ENCODE measurements around the gene TMEM178B. TPM values are rescaled to one million over a fixed set of nuclear protein-coding genes. Genes with fewer than 3 reads are reported as not detected.

The TMEM178B gene
- total RNA-seq, 1 experiment from 2014 or later: not detected

GRCh38 chr7:141232286-141233051, 158.6 kb downstream of the TMEM178B start:
- no peaks in the 10 kb centered on the region for H3K4me1 ChIP-seq (ENCODE audit: low read length)
- no peaks in the 10 kb centered on the region for H3K27me3 ChIP-seq (ENCODE audit: low read length)
- no peaks in the 10 kb centered on the region for H3K9me3 ChIP-seq (ENCODE audit: low read length)
- H3K9ac ChIP-seq (ENCODE audit: low read length): no peak overlapping the region
- no peak for DNase-seq
- H4K20me1 ChIP-seq (ENCODE audit: insufficient read depth, low read depth, low read length): no peaks in the 10 kb centered on the region
- H3K27ac ChIP-seq (ENCODE audit: low read length): no peak overlapping the region
- no peaks in the 10 kb centered on the region for H3K36me3 ChIP-seq (ENCODE audit: insufficient read depth, low read length)
- no peaks in the 10 kb centered on the region for H3K79me2 ChIP-seq (ENCODE audit: low read length)
- no peak overlapping the region for H3K4me3 ChIP-seq (ENCODE audit: low read length)
- no peak overlapping the region for H3K4me2 ChIP-seq (ENCODE audit: low read depth, low read length, poor library complexity, severe bottlenecking)
- no peak overlapping the region for H2AFZ ChIP-seq (ENCODE audit: low read length)
- no peaks in the 10 kb centered on the region for H3K9me2 ChIP-seq (replicated peaks; ENCODE audit: insufficient read depth, low read length)

GRCh38 chr7:141234335-141235105, 160.7 kb downstream of the TMEM178B start:
- Histone ChIP-seq H3K27me3 (ENCODE audit: low read length) (no peaks in the 10 kb centered on the region), H3K9ac (ENCODE audit: low read length) (no peak overlapping the region), H3K4me1 (ENCODE audit: low read length) (no peaks in the 10 kb centered on the region), H2AFZ (ENCODE audit: low read length) (no peak overlapping the region), H4K20me1 (ENCODE audit: insufficient read depth, low read depth, low read length) (no peaks in the 10 kb centered on the region), H3K36me3 (ENCODE audit: insufficient read depth, low read length) (no peaks in the 10 kb centered on the region), H3K79me2 (ENCODE audit: low read length) (no peaks in the 10 kb centered on the region), H3K9me2 (replicated peaks; ENCODE audit: insufficient read depth, low read length) (no peaks in the 10 kb centered on the region), H3K4me2 (ENCODE audit: low read depth, low read length, poor library complexity, severe bottlenecking) (no peak overlapping the region), H3K9me3 (ENCODE audit: low read length) (no peaks in the 10 kb centered on the region), H3K4me3 (ENCODE audit: low read length) (no peak overlapping the region), H3K27ac (ENCODE audit: low read length) (no peak overlapping the region)
- DNase-seq: no peak

GRCh38 chr7:141235656-141236055, 161.8 kb downstream of the TMEM178B start:
- Histone ChIP-seq H3K4me1 (ENCODE audit: low read length) (no peaks in the 10 kb centered on the region), H3K4me2 (ENCODE audit: low read depth, low read length, poor library complexity, severe bottlenecking) (no peak overlapping the region)
- DNase-seq: no peak

GRCh38 chr7:141238596-141239243, 164.9 kb downstream of the TMEM178B start:
- Histone ChIP-seq H3K4me1 (ENCODE audit: low read length) (no peaks in the 10 kb centered on the region), H2AFZ (ENCODE audit: low read length) (no peak overlapping the region), H4K20me1 (ENCODE audit: insufficient read depth, low read depth, low read length) (no peaks in the 10 kb centered on the region), H3K36me3 (ENCODE audit: insufficient read depth, low read length) (no peaks in the 10 kb centered on the region), H3K27me3 (ENCODE audit: low read length) (no peaks in the 10 kb centered on the region), H3K27ac (ENCODE audit: low read length) (no peak overlapping the region), H3K9me3 (ENCODE audit: low read length) (no peaks in the 10 kb centered on the region), H3K79me2 (ENCODE audit: low read length) (no peaks in the 10 kb centered on the region), H3K4me3 (ENCODE audit: low read length) (no peak overlapping the region), H3K9me2 (replicated peaks; ENCODE audit: insufficient read depth, low read length) (no peaks in the 10 kb centered on the region), H3K9ac (ENCODE audit: low read length) (no peak overlapping the region), H3K4me2 (ENCODE audit: low read depth, low read length, poor library complexity, severe bottlenecking) (no peak overlapping the region)
- DNase-seq: no peak

More at GRCh38 chr7:141235656-141236055, 161.8 kb downstream of the TMEM178B start:
- Histone ChIP-seq H3K27me3 (ENCODE audit: low read length) (no peaks in the 10 kb centered on the region), H3K79me2 (ENCODE audit: low read length) (no peaks in the 10 kb centered on the region), H2AFZ (ENCODE audit: low read length) (no peak overlapping the region), H3K27ac (ENCODE audit: low read length) (no peak overlapping the region), H3K9me2 (replicated peaks; ENCODE audit: insufficient read depth, low read length) (no peaks in the 10 kb centered on the region), H3K9ac (ENCODE audit: low read length) (no peak overlapping the region), H3K4me3 (ENCODE audit: low read length) (no peak overlapping the region), H4K20me1 (ENCODE audit: insufficient read depth, low read depth, low read length) (no peaks in the 10 kb centered on the region), H3K9me3 (ENCODE audit: low read length) (no peaks in the 10 kb centered on the region), H3K36me3 (ENCODE audit: insufficient read depth, low read length) (no peaks in the 10 kb centered on the region)

GRCh38 chr7:141239661-141240060, 165.8 kb downstream of the TMEM178B start:
- H2AFZ ChIP-seq (ENCODE audit: low read length): no peak overlapping the region
- H3K27ac ChIP-seq (ENCODE audit: low read length): no peak overlapping the region
- H4K20me1 ChIP-seq (ENCODE audit: insufficient read depth, low read depth, low read length): no peaks in the 10 kb centered on the region
- no peaks in the 10 kb centered on the region for H3K9me2 ChIP-seq (replicated peaks; ENCODE audit: insufficient read depth, low read length)
- no peaks in the 10 kb centered on the region for H3K9me3 ChIP-seq (ENCODE audit: low read length)
- no peaks in the 10 kb centered on the region for H3K36me3 ChIP-seq (ENCODE audit: insufficient read depth, low read length)
- H3K27me3 ChIP-seq (ENCODE audit: low read length): no peaks in the 10 kb centered on the region
- no peak overlapping the region for H3K9ac ChIP-seq (ENCODE audit: low read length)
- H3K4me2 ChIP-seq (ENCODE audit: low read depth, low read length, poor library complexity, severe bottlenecking): no peak overlapping the region
- H3K4me1 ChIP-seq (ENCODE audit: low read length): no peaks in the 10 kb centered on the region
- no peak for DNase-seq
- H3K79me2 ChIP-seq (ENCODE audit: low read length): no peaks in the 10 kb centered on the region
- H3K4me3 ChIP-seq (ENCODE audit: low read length): no peak overlapping the region

- no peaks in the 10 kb centered on the region for H3K79me2 ChIP-seq (ENCODE audit: low read length)
- H3K4me2 ChIP-seq (ENCODE audit: low read depth, low read length, poor library complexity, severe bottlenecking): no peak overlapping the region
- no peak for DNase-seq
- no peaks in the 10 kb centered on the region for H3K36me3 ChIP-seq (ENCODE audit: insufficient read depth, low read length)
- H3K4me3 ChIP-seq (ENCODE audit: low read length): no peak overlapping the region
- no peaks in the 10 kb centered on the region for H3K9me3 ChIP-seq (ENCODE audit: low read length)
- H3K27ac ChIP-seq (ENCODE audit: low read length): no peak overlapping the region
- H2AFZ ChIP-seq (ENCODE audit: low read length): no peak overlapping the region
- H3K9me2 ChIP-seq (replicated peaks; ENCODE audit: insufficient read depth, low read length): no peaks in the 10 kb centered on the region
- no peaks in the 10 kb centered on the region for H4K20me1 ChIP-seq (ENCODE audit: insufficient read depth, low read depth, low read length)
- H3K27me3 ChIP-seq (ENCODE audit: low read length): no peaks in the 10 kb centered on the region
- H3K4me1 ChIP-seq (ENCODE audit: low read length): no peaks in the 10 kb centered on the region
- H3K9ac ChIP-seq (ENCODE audit: low read length): no peak overlapping the region
These were observed 168.7 kb downstream of the TMEM178B start for GRCh38 chr7:141242568-141242967.

- Histone ChIP-seq H3K36me3 (ENCODE audit: insufficient read depth, low read length) (no peaks in the 10 kb centered on the region), H3K79me2 (ENCODE audit: low read length) (no peaks in the 10 kb centered on the region), H3K4me1 (ENCODE audit: low read length) (no peaks in the 10 kb centered on the region), H3K27ac (ENCODE audit: low read length) (no peak overlapping the region), H3K4me3 (ENCODE audit: low read length) (no peak overlapping the region), H3K9me3 (ENCODE audit: low read length) (no peaks in the 10 kb centered on the region), H3K9ac (ENCODE audit: low read length) (no peak overlapping the region), H3K4me2 (ENCODE audit: low read depth, low read length, poor library complexity, severe bottlenecking) (no peak overlapping the region), H4K20me1 (ENCODE audit: insufficient read depth, low read depth, low read length) (no peaks in the 10 kb centered on the region), H2AFZ (ENCODE audit: low read length) (no peak overlapping the region), H3K9me2 (replicated peaks; ENCODE audit: insufficient read depth, low read length) (no peaks in the 10 kb centered on the region), H3K27me3 (ENCODE audit: low read length) (no peaks in the 10 kb centered on the region)
- DNase-seq: no peak
These were observed 169.5 kb downstream of the TMEM178B start for GRCh38 chr7:141243368-141243767.

- no peak for DNase-seq
- Histone ChIP-seq H3K4me1 (ENCODE audit: low read length) (no peaks in the 10 kb centered on the region), H4K20me1 (ENCODE audit: insufficient read depth, low read depth, low read length) (no peaks in the 10 kb centered on the region), H3K27ac (ENCODE audit: low read length) (no peak overlapping the region), H3K4me2 (ENCODE audit: low read depth, low read length, poor library complexity, severe bottlenecking) (no peak overlapping the region), H3K36me3 (ENCODE audit: insufficient read depth, low read length) (no peaks in the 10 kb centered on the region), H3K9me3 (ENCODE audit: low read length) (no peaks in the 10 kb centered on the region), H3K9ac (ENCODE audit: low read length) (no peak overlapping the region), H3K27me3 (ENCODE audit: low read length) (no peaks in the 10 kb centered on the region), H3K4me3 (ENCODE audit: low read length) (no peak overlapping the region), H3K9me2 (replicated peaks; ENCODE audit: insufficient read depth, low read length) (no peaks in the 10 kb centered on the region), H3K79me2 (ENCODE audit: low read length) (no peaks in the 10 kb centered on the region), H2AFZ (ENCODE audit: low read length) (no peak overlapping the region)
These were observed 170.6 kb downstream of the TMEM178B start for GRCh38 chr7:141244435-141244834.

Data from Karpas-422 (cell line).